Endothelial cell of umbilical vein (primary cell): ENCODE data around the gene WWC1. TPM values are rescaled to one million over a fixed set of nuclear protein-coding genes. Genes with fewer than 3 reads are reported as not detected.

Experiments used
- BruUV-seq: library from RNA; stranded (reverse); fragments of 400-500 nt; replicated peaks from 2 replicates; lab custom pipeline; 2021; lab: Mats Ljungman, UMichigan
- CTCF ChIA-PET: fragments of 300-600, 350-600 bp; sonication (Branson Sonifier 250); formaldehyde crosslinking; loops from one replicate; lab custom pipeline; 2021; ENCODE audit warnings: antibody characterized with exemption, inconsistent platforms; lab: Charles Lee
- POLR2A ChIA-PET: fragments of 300-600, 350-600 bp; sonication (Branson Sonifier 250); formaldehyde crosslinking; loops from one replicate; lab custom pipeline; 2021; ENCODE audit warnings: antibody characterized with exemption, inconsistent platforms; lab: Charles Lee
- DNase-seq: peaks from one replicate; pipeline ENCODE4 v3.0.0-alpha.2; 2011; ENCODE audit warnings: low read depth, low spot score
- FAIRE-seq: peaks from 2 replicates; lab custom pipeline; 2011; peaks lifted over from hg19 to GRCh38; lab: Jason Lieb, UNC
- H2AFZ ChIP-seq: 2 replicates; pipeline ENCODE4 v1.6.0; 2012; ENCODE audit warnings: low read depth, low read length, control low read depth, inconsistent platforms
- H3K27ac ChIP-seq: 2 replicates; pipeline ENCODE4 v1.5.1; 2011; ENCODE audit warnings: low read depth, mild to moderate bottlenecking, control low read depth, low read length, moderate library complexity; ENCODE audit not compliant: insufficient read depth
- H3K27me3 ChIP-seq, 2 experiments: 2 replicates each; pipeline versions ENCODE4 v1.6.0 to v1.6.1; 2011; ENCODE audit warnings: low read length in 2 of 2, mixed read lengths in 1 of 2; ENCODE audit not compliant: control insufficient read depth in 2 of 2, insufficient read depth in 2 of 2
- H3K36me3 ChIP-seq, 2 experiments: 2 replicates in 1 of 2; 3 replicates in 1 of 2; pipeline ENCODE4 v1.5.1; 2011; ENCODE audit warnings: low read length in 2 of 2, mild to moderate bottlenecking in 1 of 2, moderate library complexity in 1 of 2; ENCODE audit not compliant: control insufficient read depth in 2 of 2, insufficient read depth in 2 of 2; ENCODE audit errors: extremely low read depth in 1 of 2
- H3K4me1 ChIP-seq: 3 replicates; pipeline ENCODE4 v1.5.1; 2011; ENCODE audit warnings: mild to moderate bottlenecking, low read length; ENCODE audit not compliant: control insufficient read depth, insufficient read depth; ENCODE audit errors: extremely low read depth
- H3K4me2 ChIP-seq: 2 replicates; pipeline ENCODE4 v1.6.1; 2011; ENCODE audit warnings: low read length, control low read depth, mixed read lengths; ENCODE audit not compliant: insufficient read depth
- H3K4me3 ChIP-seq, 3 experiments: fragments of 200-600 bp in 1 of 3; sonication (generic), shearing (Covaris generic) in 1 of 3; replicated peaks in 1 of 3; 2 replicates each; pipeline ENCODE4 v1.5.1; 2011 to 2016; ENCODE audit warnings: control low read depth in 3 of 3, low read length in 3 of 3, mild to moderate bottlenecking in 2 of 3, inconsistent platforms in 1 of 3, low read depth in 1 of 3, moderate library complexity in 1 of 3; ENCODE audit not compliant: insufficient read depth in 1 of 3
- H3K79me2 ChIP-seq: 2 replicates; pipeline ENCODE4 v1.6.0; 2012; ENCODE audit warnings: low read length, inconsistent platforms; ENCODE audit not compliant: control insufficient read depth, insufficient read depth
- H3K9ac ChIP-seq: replicated peaks from 2 replicates; pipeline ENCODE3; 2011; ENCODE audit warnings: low read length, control low read depth; ENCODE audit not compliant: insufficient read depth; ENCODE audit errors: extremely low read depth
- H3K9me1 ChIP-seq: replicated peaks from 3 replicates; pipeline ENCODE4 v1.6.0; 2011; ENCODE audit warnings: mild to moderate bottlenecking, low read length; ENCODE audit not compliant: control insufficient read depth, insufficient read depth; ENCODE audit errors: extremely low read depth
- H3K9me3 ChIP-seq: replicated peaks from 2 replicates; pipeline ENCODE4 v1.5.1; 2012; ENCODE audit warnings: low read length, inconsistent platforms; ENCODE audit not compliant: control insufficient read depth, insufficient read depth
- H4K20me1 ChIP-seq: replicated peaks from 2 replicates; pipeline ENCODE3; 2011; ENCODE audit warnings: mild to moderate bottlenecking, low read length; ENCODE audit not compliant: control insufficient read depth, insufficient read depth; ENCODE audit errors: extremely low read depth
- EZH2 ChIP-seq: IDR thresholded peaks from 2 replicates; pipeline ENCODE4 v1.6.1; 2012; ENCODE audit warnings: borderline replicate concordance, low read depth, mild to moderate bottlenecking, moderate library complexity, low read length, inconsistent platforms; ENCODE audit not compliant: severe bottlenecking
- FOS ChIP-seq: IDR thresholded peaks from 2 replicates; pipeline ENCODE4 v1.6.1; 2011; ENCODE audit warnings: mild to moderate bottlenecking, low read length, moderate library complexity, borderline replicate concordance; ENCODE audit not compliant: insufficient read depth
- GATA2 ChIP-seq: IDR thresholded peaks from 2 replicates; pipeline ENCODE4 v1.7.0; 2011; ENCODE audit warnings: low read depth, mild to moderate bottlenecking, moderate library complexity, mixed read lengths, low read length; ENCODE audit not compliant: insufficient read length, insufficient read depth
- JUN ChIP-seq: IDR thresholded peaks from 2 replicates; pipeline ENCODE4 v1.6.1; 2011; ENCODE audit warnings: borderline replicate concordance, low read depth; ENCODE audit not compliant: insufficient read length, insufficient read depth
- MYC ChIP-seq: IDR thresholded peaks from one replicate; pipeline ENCODE4 v1.6.1; 2011; ENCODE audit warnings: mild to moderate bottlenecking, low read depth, low read length
- POLR2A ChIP-seq: IDR thresholded peaks from 2 replicates; pipeline ENCODE4 v1.6.1; 2012; ENCODE audit warnings: low read depth, mild to moderate bottlenecking, control low read depth, low read length
- POLR2AphosphoS5 ChIP-seq: IDR thresholded peaks from 2 replicates; pipeline ENCODE4 v1.6.1; 2012; ENCODE audit warnings: low read depth, mild to moderate bottlenecking, control low read depth, low read length, moderate library complexity; ENCODE audit not compliant: insufficient read depth
- dilution Hi-C: fragments of 300-500 bp; cut with MboI; formaldehyde crosslinking; loops from one replicate; pipeline ENCODE4 v1.15.0; 2019; ENCODE audit warnings: low sequenced_read_pairs; ENCODE audit not compliant: extremely low pct_ligation_motif_present
- intact Hi-C: fragments of 100-400 bp; cut with micrococcal nuclease; formaldehyde crosslinking; loops from one replicate; pipeline ENCODE4 v1.10.0; 2022
- polyA plus RNA-seq, 4 experiments: library from polyadenylated mRNA; depleted of rRNA in 3 of 4; stranded (reverse) in 3 of 4; unstranded in 1 of 4; fragments of >200 nt; gene quantifications; 2 replicates each; pipeline versions ENCODE4 v1.2.1 to v1.2.3, GENCODE V29; 2011 to 2012; ENCODE audit warnings: missing spikeins in 1 of 4
- total RNA-seq: library from RNA; stranded (reverse); gene quantifications from 2 replicates; pipeline ENCODE4 v1.2.3, GENCODE V29; 2021
- TF ChIP-seq, protein P1 (sequence below), 2 donors: IDR thresholded peaks; 1 replicate in 1 of 2; 2 replicates in 1 of 2; pipeline ENCODE4 v1.5.1; 2011; ENCODE audit warnings: low read length in 2 of 2, mild to moderate bottlenecking in 2 of 2, moderate library complexity in 2 of 2, control low read depth in 1 of 2, inconsistent platforms in 1 of 2, low read depth in 1 of 2; ENCODE audit not compliant: insufficient read depth in 1 of 2; ENCODE audit errors: extremely low read depth in 1 of 2
- TF ChIP-seq, protein P2 (sequence below): IDR thresholded peaks from 2 replicates; pipeline ENCODE4 v1.6.1; 2011; ENCODE audit not compliant: insufficient read depth, insufficient read length

WWC1 gene
- total and polyA plus RNA-seq, 2 donors (not counting 3 experiments of a cell fraction or from before 2014, with no cell fraction given): 0.03 to 0.91 TPM

DNA sequence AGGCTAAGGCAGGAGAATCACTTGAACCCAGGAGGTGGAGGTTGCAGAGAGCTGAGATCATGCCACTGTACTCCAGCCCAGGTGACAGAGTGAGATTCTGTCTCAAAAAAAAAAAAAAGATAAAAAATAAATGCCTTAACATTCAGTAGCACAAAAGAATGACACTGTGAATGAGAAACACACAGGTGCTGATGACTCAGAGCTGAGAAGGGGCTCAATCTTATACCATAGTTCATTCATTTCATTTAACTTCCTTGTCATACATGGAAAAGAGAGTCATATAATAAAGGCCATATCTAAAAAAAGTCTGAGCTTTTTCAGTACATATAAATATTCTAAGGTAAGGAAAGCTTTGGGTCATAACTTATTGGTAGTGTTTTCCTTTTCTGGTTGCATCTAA, 40.6 kb downstream of the WWC1 start:
- H3K9me3 ChIP-seq: no peaks in the 10 kb centered on the region
- no peak overlapping the region for H3K4me2 ChIP-seq
- no peaks in the 10 kb centered on the region for H4K20me1 ChIP-seq
- ChIA-PET CTCF (no interaction called here), POLR2A (no interaction called here)
- DNase-seq: no peak
- TF ChIP-seq JUN: no peak
- no peak overlapping the region for H3K9ac ChIP-seq
- dilution Hi-C loops: no loop called here
- no peaks in the 10 kb centered on the region for H3K79me2 ChIP-seq
- H3K4me1 ChIP-seq: no peaks in the 10 kb centered on the region
- H3K9me1 ChIP-seq: no peaks in the 10 kb centered on the region
- no peak overlapping the region for H3K4me3 ChIP-seq
- no peak overlapping the region for H3K27ac ChIP-seq
- no peak for FAIRE-seq
- no TSS peak for BruUV-seq
- no peaks in the 10 kb centered on the region for H3K27me3 ChIP-seq
- H2AFZ ChIP-seq: no peak overlapping the region
- intact Hi-C loops: no loop called here
- no peaks in the 10 kb centered on the region for H3K36me3 ChIP-seq

DNA sequence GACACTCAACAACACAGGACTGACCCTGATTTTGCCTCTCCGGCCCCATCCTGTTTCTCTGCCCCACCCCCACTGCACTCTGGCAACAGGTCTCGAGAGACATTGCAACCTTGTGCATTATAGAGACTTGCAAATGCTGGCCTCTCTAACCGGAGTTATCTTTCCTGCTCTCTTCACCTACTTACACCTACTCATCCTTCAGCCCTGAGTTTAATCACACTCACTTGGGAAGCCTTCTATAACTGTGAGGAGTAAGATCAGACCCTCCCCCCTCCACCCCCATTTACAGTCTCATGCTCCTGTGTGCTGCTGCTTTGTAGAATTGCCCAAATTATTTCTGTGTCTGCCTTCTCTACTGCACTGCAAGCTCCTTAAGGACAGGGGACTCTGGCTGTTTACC, 42.8 kb downstream of the WWC1 start:
- Histone ChIP-seq H3K9me1 (no peaks in the 10 kb centered on the region), H3K79me2 (no peaks in the 10 kb centered on the region), H3K36me3 (no peaks in the 10 kb centered on the region), H3K9me3 (no peaks in the 10 kb centered on the region), H3K4me1 (no peaks in the 10 kb centered on the region), H4K20me1 (no peaks in the 10 kb centered on the region), H3K27ac (no peak overlapping the region), H3K27me3 (no peaks in the 10 kb centered on the region), H3K9ac (no peak overlapping the region), H2AFZ (no peak overlapping the region), H3K4me3 (no peak overlapping the region), H3K4me2 (no peak overlapping the region)
- intact Hi-C loops (no loop called here), dilution Hi-C loops (no loop called here)
- TF ChIP-seq FOS (no peak), GATA2 (no peak), POLR2A (no peak), POLR2AphosphoS5 (no peak), MYC (no peak), EZH2 (no peak), JUN (no peak)
- TF ChIP-seq, protein P1, sequence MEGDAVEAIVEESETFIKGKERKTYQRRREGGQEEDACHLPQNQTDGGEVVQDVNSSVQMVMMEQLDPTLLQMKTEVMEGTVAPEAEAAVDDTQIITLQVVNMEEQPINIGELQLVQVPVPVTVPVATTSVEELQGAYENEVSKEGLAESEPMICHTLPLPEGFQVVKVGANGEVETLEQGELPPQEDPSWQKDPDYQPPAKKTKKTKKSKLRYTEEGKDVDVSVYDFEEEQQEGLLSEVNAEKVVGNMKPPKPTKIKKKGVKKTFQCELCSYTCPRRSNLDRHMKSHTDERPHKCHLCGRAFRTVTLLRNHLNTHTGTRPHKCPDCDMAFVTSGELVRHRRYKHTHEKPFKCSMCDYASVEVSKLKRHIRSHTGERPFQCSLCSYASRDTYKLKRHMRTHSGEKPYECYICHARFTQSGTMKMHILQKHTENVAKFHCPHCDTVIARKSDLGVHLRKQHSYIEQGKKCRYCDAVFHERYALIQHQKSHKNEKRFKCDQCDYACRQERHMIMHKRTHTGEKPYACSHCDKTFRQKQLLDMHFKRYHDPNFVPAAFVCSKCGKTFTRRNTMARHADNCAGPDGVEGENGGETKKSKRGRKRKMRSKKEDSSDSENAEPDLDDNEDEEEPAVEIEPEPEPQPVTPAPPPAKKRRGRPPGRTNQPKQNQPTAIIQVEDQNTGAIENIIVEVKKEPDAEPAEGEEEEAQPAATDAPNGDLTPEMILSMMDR (IDR thresholded peaks at IDR 0.05; ENCODE audit: extremely low read depth in 1 of 2, insufficient read depth in 1 of 2, low read depth in 1 of 2, low read length in 2 of 2): no peak
- TF ChIP-seq, protein P2, sequence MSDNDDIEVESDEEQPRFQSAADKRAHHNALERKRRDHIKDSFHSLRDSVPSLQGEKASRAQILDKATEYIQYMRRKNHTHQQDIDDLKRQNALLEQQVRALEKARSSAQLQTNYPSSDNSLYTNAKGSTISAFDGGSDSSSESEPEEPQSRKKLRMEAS: no peak
- DNase-seq (no peak), FAIRE-seq (no peak)
- CTCF ChIA-PET: no interaction called here
- no TSS peak for BruUV-seq
- POLR2A ChIA-PET: interaction anchor here (0.7 kb wide), 1 partner anchor 1397 kb away, joined by 7 read pairs; no protein-coding TSS in a partner anchor
